HG03460 (cell line): Measurements from ENCODE around the gene HPCA.

Experiments used
- ATAC-seq: cut with Tn5 transposase; IDR thresholded peaks from one replicate; pipeline ENCODE4 v1.9.1; 2021; ENCODE audit not compliant: unreplicated experiment

HPCA gene

DNA sequence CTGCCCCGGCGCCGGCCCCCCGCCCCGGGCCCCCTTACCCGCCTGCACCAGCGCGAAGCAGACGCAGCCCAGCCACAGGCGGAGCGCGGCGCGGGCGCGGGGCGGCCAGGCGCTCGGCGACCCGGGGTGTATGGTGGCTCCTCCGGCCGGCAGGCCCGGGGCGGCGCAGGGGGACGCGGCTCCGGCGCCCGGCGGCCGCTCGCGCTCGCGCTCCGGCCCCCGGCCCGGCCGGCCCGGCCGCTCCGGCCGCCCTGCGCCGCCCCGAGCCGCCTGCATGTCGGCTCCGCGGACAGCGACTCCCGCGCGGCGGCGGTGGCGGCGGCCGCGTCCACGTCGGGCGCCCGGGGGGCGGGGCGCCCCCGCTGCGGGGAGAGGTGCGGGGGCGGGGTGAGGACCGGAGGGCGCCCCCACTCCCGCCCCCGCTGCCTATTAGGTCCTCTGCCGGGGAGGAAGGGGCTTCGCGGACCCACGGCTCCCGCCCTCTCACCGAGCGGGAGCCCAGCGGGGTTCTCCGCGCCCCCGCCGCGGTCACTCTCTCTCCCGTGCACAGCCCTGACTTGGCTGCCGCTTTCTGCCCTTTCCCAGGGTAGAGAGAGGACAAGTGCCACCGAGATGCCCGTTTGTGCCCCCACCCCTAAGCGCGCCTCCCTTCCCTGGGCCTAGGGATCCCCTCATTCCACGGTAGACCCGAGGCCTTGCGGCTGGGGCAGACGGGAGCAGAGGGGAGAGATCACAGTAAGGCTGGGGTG lies 15.5 kb upstream of the HPCA start, which contains the start of gene FNDC5:
FNDC5 (minus strand) TSS at position 298 of the 749 bp plus-strand sequence.
- ATAC-seq = no peak

DNA sequence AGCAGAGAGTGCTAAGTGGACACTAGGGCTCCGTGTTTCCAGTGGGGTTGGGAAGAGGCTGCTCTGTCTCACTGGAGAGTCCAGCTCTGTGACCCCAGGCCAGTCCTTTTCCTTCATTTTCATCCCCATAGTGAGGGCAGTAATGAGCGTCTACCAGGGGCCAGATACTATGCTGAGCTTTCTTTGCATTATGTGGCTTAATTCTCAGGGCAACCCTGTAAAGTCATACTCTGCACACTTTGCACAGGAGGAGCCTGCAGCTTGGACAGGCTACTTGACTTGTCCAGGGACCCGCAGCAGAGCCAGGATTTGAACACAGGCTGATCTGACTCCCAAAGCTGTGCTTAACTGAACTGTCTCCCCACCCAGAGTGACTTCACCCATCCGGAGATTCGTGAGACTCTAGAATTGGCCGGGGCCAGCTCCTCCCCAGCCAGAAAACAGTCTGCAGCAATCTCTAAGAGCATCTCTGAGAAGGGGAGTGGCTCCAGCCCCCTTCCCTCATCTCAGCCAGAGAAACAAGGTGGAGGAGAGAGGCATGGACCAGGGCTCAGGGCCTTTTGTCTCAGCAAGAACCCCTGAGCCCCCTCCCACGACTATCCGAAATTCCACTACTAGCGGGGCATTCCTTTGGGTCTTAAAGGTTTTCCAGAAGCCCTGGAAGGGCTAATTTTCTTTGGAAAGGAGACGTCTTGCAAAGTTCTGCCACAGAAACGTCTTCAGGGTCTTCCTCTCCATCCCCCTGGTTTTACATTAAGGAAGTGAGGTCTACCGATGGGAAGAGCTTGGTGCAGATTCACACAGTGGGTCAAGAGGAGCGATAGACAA lies 14.7 kb upstream of the HPCA start:
- no peak for ATAC-seq

- ATAC-seq = no peak
Observed at GRCh38 chr1:32872192-32872460, 14.2 kb upstream of the HPCA start.

DNA sequence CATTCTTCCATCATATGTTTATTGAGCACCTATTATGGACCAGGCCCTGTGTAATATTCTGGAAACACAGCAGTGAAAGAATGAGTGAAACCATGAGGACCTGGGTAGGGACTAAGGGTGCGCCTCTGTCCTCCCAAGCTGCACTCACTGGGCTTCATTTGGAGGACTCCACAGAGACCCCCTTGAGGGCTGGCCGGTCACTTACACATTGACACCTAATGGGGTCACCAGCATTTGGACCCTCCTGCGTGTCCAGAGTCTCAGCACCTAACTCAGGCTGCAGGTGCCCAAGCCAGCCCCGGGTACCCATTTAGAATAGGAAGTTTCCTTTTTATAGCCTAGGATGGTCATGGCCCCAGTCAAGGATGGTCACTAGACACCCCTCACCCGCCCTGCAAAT lies 12.8 kb upstream of the HPCA start:
- no peak for ATAC-seq

- ATAC-seq = no peak
Observed at GRCh38 chr1:32874860-32875752, 11.2 kb upstream of the HPCA start.

- ATAC-seq = no peak
Observed at GRCh38 chr1:32876341-32877210, 9.7 kb upstream of the HPCA start.

- ATAC-seq = no peak
Observed at GRCh38 chr1:32877211-32878110, 8.8 kb upstream of the HPCA start.

DNA sequence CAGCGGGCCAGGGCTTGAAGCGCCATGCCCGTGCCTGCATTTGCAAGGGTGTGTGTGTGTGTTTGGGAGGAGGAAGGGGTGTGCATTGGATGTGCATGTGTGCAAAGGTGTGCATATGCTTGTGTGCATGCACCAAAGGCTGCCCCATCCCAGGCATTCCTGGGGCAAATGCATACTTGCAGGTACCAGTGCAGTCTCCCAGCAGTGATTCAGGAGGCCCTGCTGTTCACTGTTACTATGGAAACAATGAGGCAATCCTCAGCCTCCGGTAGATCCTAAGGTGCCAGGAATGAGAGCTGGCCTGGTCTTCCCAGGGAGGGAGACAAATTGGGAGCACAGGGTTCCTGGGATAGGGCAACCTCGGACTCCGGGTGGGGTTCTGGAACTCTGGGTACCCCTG lies 8.1 kb upstream of the HPCA start:
- no peak for ATAC-seq

DNA sequence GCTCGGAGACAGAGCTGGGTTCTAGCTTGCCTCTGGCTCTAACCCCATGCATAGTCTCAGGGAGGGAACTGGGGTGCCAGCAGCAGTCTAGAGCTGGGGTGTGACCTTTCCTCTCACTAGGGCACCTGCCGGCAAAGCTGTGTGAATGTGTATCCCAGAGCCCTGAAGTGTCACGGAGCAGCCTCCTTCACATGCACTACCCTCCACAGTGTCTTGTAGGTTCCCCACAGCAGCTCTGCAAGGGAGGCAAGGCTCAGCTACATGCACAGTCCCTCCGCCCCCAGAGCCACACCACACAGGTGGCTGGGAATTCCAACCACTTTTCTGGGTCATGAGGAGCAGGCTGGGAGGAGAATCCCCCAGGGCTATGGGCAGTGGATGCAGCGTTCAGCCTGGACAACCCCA lies 7.7 kb upstream of the HPCA start:
- ATAC-seq = no peak

DNA sequence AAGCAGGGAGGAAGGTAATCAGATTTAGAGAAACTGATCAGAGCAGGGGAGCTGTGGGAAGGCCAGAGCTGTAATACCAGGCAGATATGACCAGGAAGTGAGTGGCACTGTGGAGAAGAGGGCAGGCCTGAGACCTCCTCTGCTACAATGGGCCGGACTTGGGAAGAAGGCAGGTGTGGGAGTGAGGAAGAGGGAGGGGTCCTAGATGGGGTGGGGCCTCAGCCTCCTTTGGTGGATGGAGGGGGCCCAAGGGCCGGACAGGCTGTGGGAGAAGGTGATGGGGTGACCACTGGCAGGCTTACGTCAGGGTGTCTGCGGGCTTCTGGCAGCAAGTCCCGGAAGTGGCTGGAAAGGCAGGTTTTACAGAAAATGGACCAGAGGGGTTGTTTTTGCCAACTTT lies 5.0 kb upstream of the HPCA start:
- ATAC-seq = no peak

GRCh38 chr1:32881871-32882850 lies 4.1 kb upstream of the HPCA start:
- no peak for ATAC-seq

GRCh38 chr1:32883338-32884031 lies 2.8 kb upstream of the HPCA start:
- no peak for ATAC-seq

- no peak for ATAC-seq
Observed at GRCh38 chr1:32884032-32884372, 2.3 kb upstream of the HPCA start.

DNA sequence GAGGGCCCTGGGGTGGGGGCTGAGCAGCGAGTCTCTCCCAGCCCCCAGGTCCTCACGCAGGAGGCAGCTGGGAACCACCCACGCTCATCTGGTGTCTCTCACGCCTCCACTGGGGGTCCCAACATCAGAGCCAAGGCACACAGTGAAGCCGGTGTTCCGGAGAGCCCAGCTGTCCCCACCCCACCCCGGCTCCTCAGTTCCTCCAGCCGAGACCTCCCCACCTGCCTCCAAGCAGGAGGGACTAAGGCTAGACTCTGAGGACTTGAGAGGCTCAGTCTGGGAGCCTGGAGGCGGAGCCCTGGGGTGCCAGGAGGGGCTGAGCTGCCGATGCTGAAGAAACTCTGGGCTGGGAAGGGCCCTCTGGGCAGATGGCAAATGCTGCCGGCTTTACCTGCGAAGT lies 1.6 kb upstream of the HPCA start:
- ATAC-seq = no peak

- ATAC-seq = no peak
Observed at GRCh38 chr1:32885676-32886003, 651 bp upstream of the HPCA start.

GRCh38 chr1:32886828-32887414 lies 630 bp downstream of the HPCA start:
- no peak for ATAC-seq

DNA sequence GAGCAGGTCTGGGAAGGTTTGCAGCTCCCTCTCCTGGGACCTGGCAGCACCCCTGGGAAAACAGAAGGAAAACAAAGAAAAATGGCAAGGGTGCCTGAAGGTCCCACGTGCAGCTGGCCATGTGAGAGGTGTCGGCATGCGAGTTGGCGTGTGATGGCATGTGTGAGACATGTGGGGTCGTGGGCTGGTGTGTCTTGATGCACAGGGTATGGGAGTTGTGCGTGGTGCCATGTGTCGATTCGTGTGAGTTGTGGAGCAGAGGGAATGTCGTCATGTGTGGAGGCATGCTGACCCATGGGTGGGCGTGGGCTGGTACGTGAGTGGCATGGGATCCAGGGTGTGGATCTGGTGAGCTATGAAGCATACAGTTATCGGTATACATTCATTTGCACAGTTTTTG lies 1.3 kb downstream of the HPCA start:
- ATAC-seq = no peak

- no peak for ATAC-seq
Observed at GRCh38 chr1:32888134-32888533, 1.8 kb downstream of the HPCA start.
